NCI-H69 (cell line): ENCODE results near the gene IL1RAPL1.

Source experiments
- DNase-seq: peaks from one replicate; lab custom pipeline; 2025; lab: John Stamatoyannopoulos, UW

IL1RAPL1 gene

GRCh38 chrX:28586981-28587551, at the start of gene IL1RAPL1:
Gene IL1RAPL1, plus strand, starts transcription at chrX:28587446.
- peak; percentile 63 for DNase-seq

- DNase-seq: peak; percentile 54
Observed at GRCh38 chrX:28542791-28543190, 44.5 kb upstream of the IL1RAPL1 start.

GRCh38 chrX:28549838-28550237, 37.4 kb upstream of the IL1RAPL1 start:
- DNase-seq: peak; percentile 0

- no peak for DNase-seq
Observed at GRCh38 chrX:28550331-28550872, 36.8 kb upstream of the IL1RAPL1 start.

GRCh38 chrX:28552322-28552721, 34.9 kb upstream of the IL1RAPL1 start:
- no peak for DNase-seq

- no peak for DNase-seq
Observed at GRCh38 chrX:28552882-28553829, 34.1 kb upstream of the IL1RAPL1 start.

- no peak for DNase-seq
Observed at GRCh38 chrX:28576117-28576516, 11.1 kb upstream of the IL1RAPL1 start.

- peak; percentile 11 for DNase-seq
Observed at GRCh38 chrX:28581522-28581921, 5.7 kb upstream of the IL1RAPL1 start.

GRCh38 chrX:28582511-28582910, 4.7 kb upstream of the IL1RAPL1 start:
- peak; percentile 60 for DNase-seq

GRCh38 chrX:28584025-28584424, 3.2 kb upstream of the IL1RAPL1 start:
- no peak for DNase-seq

- no peak for DNase-seq
Observed at GRCh38 chrX:28585767-28586166, 1.5 kb upstream of the IL1RAPL1 start.

- peak; percentile 45 for DNase-seq
Observed at GRCh38 chrX:28586286-28586685, 960 bp upstream of the IL1RAPL1 start.

GRCh38 chrX:28589046-28589445, 1.8 kb downstream of the IL1RAPL1 start:
- no peak for DNase-seq

GRCh38 chrX:28590396-28590795, 3.1 kb downstream of the IL1RAPL1 start:
- DNase-seq: peak; percentile 34

GRCh38 chrX:28591542-28591941, 4.3 kb downstream of the IL1RAPL1 start:
- DNase-seq: peak; percentile 6

GRCh38 chrX:28595346-28595745, 8.1 kb downstream of the IL1RAPL1 start:
- peak; percentile 37 for DNase-seq

- no peak for DNase-seq
Observed at GRCh38 chrX:28599957-28600356, 12.7 kb downstream of the IL1RAPL1 start.

GRCh38 chrX:28609003-28609402, 21.8 kb downstream of the IL1RAPL1 start:
- no peak for DNase-seq

GRCh38 chrX:28609917-28610613, 22.8 kb downstream of the IL1RAPL1 start:
- DNase-seq: peak; percentile 24

- DNase-seq: no peak
Observed at GRCh38 chrX:28610746-28611145, 23.5 kb downstream of the IL1RAPL1 start.

- no peak for DNase-seq
Observed at GRCh38 chrX:28613558-28613957, 26.3 kb downstream of the IL1RAPL1 start.

GRCh38 chrX:28625223-28625622, 38.0 kb downstream of the IL1RAPL1 start:
- DNase-seq: peak; percentile 80
